DMS114 treated with DMSO at 0.1 percent for 48 hours (cell line): ENCODE results near the gene VPS37D.
"Not testable (repeated sequence)": the region's sequence is repeated elsewhere in the genome, so short reads cannot be mapped to it uniquely, and the experiment has no call there.

Experiments
- DNase-seq: peaks from one replicate; lab custom pipeline; 2025; ENCODE audit not compliant: unreplicated experiment; lab: John Stamatoyannopoulos, UW

VPS37D gene, protein sequence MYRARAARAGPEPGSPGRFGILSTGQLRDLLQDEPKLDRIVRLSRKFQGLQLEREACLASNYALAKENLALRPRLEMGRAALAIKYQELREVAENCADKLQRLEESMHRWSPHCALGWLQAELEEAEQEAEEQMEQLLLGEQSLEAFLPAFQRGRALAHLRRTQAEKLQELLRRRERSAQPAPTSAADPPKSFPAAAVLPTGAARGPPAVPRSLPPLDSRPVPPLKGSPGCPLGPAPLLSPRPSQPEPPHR

DNA sequence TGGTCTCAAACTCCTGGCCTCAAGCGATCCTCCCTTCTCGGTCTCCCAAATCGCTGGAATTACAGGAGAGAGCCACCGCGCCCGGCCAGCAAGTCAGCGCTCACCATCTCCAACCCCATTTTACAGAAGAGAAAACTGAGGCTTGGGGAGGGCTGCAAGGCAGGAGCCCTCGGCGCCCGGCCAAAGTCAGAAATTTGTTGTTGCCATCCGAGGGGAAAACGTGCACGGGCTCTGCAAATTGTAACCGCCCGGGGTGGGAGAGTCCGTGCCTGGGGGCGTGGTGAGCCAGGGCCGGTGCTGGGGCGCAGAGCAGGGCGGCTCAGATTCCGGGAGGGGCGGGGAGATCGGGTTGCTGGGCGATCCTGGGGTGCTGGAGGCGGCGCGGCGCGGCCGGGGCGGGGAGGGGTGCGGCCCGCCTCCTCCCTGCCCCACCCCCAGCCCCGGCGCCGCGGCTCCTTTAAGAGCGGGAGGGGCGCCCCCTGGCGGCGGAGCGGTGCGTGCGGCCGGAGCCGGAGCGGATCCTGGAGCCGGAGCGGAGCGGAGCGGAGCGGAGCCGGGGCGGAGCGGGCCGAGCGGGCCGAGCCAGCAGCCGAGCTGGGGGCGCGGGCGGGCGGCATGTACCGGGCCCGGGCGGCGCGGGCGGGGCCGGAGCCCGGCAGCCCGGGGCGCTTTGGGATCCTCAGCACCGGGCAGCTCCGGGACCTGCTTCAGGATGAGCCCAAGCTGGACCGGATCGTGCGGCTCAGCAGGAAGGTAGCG is at the start of gene VPS37D:
Gene VPS37D (plus strand): TSS at position 488 of the 759 bp plus-strand sequence. CDS start 128 bp downstream, at position 616.
- peak; percentile 56 for DNase-seq

GRCh38 chr7:73618538-73618937 is 49.1 kb upstream of the VPS37D start:
- DNase-seq: no peak

- DNase-seq: not testable (repeated sequence)
Observed at GRCh38 chr7:73619394-73619793, 48.2 kb upstream of the VPS37D start.

GRCh38 chr7:73621168-73622063 is 46.2 kb upstream of the VPS37D start:
- no peak for DNase-seq

GRCh38 chr7:73622527-73622908 is 45.1 kb upstream of the VPS37D start:
- DNase-seq: no peak

- DNase-seq: no peak
Observed at GRCh38 chr7:73622909-73623797, 44.5 kb upstream of the VPS37D start.

- DNase-seq: peak; percentile 59
Observed at GRCh38 chr7:73623798-73624668, 43.6 kb upstream of the VPS37D start, which contains the start of gene MLXIPL. Gene MLXIPL, minus strand, starts transcription at chr7:73624522. Its CDS starts 30 bp downstream, at chr7:73624492.

GRCh38 chr7:73624669-73625001 is 43.0 kb upstream of the VPS37D start:
- DNase-seq: no peak

GRCh38 chr7:73625276-73625675 is 42.4 kb upstream of the VPS37D start:
- no peak for DNase-seq

DNA sequence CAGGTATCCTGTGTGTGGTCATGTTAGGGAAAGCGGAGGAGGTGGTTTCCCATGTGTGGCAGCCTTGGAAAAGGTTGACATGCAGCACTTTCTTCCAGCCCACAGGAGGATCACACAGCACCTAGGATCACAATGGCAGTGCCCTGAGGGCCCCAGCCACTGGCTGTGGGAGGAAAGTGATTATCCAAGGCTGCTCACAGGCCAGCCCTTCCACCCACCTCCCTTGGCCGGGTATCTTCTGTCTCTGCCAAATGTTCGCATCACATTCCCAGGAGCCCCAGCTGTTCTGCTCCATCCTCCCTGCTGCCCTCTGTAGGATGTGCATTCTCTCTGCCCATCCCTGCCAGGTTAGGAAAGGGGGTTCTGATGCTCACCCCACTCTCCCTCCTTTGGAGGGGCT is 40.8 kb upstream of the VPS37D start:
- no peak for DNase-seq

DNA sequence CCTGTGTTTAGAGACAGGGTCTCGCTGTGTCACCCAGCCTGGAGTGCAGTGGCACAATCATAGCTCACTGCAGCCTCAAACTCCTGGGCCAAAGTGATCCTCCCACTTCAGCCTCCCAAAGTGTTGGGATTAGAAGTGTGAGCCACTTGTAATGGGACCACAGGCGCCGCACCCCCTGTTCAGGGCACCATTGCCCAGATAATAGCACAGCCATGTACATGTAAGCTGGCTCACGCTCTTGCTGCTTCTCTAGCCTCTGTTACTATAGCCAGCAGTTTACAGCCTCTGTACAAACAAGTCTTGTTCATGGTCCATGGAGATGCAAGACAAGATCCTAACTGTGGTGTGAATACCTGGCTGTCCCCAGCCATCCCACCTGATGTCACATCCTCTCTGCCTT is 39.1 kb upstream of the VPS37D start:
- no peak for DNase-seq

DNA sequence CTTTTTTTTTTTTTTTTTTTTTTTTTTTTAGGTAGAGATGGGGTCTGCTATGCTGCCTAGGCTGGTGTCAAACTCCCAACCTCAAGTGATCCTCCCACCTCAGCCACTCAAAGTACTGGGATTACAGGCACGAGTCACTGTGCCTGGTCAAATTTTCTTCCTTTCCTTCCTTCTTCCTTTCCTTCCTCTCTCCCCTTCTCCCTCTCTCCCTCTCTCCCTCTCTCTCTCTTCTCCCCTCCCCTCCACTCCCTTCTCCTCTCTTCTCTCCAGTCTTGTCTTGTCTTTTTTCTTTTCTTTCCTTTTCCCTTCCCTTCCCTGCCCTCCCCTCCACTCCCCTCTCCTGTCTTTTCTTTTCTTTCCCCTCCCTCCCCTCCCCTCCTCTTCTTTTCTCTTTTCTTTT is 36.1 kb upstream of the VPS37D start:
- DNase-seq: no peak

DNA sequence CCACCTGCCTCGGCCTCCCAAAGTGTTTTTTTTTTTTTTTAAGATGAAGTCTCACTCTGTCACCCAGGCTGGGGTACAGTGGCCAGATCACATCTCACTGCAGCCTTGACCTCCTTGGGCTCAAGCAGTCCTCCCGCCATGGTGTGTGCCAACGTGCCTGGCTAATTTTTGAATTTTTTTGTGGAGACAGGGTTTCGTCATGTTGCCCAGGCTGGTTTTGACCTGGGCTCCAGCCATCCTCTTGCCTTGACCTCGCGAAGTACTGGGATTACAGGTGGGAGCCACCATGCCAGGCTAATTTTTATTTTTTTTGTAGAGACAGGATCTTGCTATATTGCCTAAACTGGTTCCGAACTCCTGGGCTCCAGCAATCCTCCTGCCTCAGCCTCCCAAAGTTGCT is 34.3 kb upstream of the VPS37D start:
- DNase-seq: no peak

DNA sequence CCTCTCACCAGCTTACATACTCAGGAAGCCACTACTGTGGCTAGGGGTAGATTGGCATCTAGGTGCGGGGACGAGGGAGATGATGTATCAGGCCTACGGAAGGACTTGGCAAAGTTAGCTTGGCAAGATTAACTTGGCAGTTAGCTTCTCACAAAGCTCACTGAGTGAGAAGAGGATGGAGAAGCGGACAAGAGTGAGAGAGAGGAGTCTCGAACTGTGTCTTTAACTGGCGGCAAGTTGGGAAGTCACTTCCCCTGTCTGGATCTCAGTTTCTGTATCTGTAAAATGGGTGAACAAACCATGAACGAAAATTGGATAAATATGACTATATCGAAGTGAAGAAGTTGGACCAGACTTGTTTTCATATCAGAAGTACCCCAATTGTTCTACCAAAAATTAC is 33.8 kb upstream of the VPS37D start:
- no peak for DNase-seq

GRCh38 chr7:73635428-73636200 is 32.0 kb upstream of the VPS37D start:
- no peak for DNase-seq

DNA sequence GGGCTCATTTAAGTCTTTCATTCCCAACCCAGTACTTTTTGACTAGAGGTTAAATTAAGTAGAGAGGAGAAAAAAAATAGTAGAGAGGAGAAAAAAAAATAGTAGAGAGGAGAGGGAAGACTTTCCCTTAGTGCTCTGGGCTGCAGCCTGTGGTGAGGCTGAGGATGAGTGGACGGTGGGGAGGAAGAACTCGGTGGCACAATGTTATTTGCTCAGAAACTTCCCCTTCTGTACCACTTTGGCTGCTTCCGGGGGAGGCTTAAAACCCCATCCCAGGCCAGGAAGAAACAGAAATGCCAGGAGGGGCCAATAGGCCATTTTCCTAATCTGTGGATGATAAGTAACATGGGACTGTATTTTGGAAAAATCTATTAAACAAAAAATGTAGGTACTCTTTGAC is 28.7 kb upstream of the VPS37D start:
- DNase-seq: no peak

- no peak for DNase-seq
Observed at GRCh38 chr7:73642834-73643233, 24.8 kb upstream of the VPS37D start.

GRCh38 chr7:73644688-73645286 is 22.8 kb upstream of the VPS37D start:
- DNase-seq: no peak
